ENCODE data around the gene MAP1LC3B2.

MAP1LC3B2 gene

DNA sequence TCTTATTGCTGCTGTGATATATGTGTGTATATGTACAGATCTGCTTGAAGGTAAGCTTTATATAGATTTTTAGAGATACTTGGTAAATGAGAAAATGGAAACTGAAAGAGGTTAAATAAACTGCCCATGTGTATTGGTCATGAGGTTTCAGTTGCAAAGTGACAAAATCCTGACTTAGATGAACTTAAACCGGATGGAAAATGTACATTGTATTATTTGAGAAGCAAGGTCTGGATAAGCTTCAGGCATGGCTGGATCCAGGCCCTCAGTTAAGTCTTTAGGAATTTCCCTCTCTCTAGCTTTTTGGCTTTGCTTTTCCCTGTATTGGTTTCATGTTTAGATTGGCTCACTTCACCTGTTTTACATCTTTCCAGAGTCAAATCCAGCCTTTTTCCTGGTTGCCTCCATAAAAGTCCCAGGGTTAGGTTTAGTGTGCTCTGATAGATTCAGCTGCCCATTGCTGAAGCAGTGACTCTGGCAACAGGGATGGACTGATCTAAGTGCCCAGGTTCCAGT is 21.0 kb upstream of the MAP1LC3B2 start:
- DNase-seq: peak in 1 of 5 donors; percentile 50

DNA sequence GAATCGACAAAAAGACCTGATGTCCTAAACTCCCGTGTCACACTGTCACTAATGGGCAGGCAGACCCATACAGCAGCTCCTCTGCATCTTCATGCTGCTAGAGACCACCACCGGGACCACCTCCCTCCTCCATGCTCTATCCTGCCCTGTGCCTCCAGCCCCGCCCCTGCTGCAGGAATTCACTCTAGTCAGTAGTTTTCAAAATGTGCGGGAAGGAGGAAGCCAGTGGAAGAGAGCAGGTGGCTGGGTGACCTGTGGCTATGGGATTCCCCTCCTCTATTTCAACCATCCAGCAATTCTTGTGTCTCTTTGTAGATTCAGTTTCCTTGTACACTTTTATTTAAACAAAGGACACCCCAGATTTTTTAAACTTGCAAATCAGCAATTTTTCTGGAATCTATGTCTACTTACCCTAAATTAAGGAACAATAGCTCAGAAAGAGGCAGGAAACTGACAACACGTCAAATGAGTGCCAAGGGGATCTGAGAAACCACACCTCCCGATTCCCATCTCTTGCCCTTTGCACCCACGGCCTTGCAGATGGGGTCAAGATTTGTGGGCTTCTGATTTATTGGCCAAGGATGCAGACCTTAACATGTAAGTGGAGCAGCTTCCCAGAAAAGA is 20.4 kb upstream of the MAP1LC3B2 start:
- no peak for DNase-seq

DNA sequence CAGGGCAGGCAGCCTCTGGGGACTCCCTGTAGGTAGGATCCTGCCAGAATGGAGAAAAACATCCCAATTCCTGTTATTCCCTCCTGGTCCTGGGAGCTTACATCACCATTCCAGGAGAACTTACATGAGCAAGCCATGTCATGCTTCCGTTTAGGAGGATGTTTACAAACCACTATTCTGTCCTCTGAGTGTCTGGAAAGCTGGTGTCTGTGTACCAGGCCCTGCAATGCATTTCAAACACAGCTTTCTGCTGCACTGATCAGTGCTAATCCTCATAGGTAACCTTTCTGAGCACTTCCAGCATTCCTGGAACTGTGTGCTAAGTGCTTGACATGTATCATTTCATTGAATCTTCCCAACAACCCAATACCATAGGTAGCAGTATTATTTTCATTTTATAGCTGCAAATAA is 19.8 kb upstream of the MAP1LC3B2 start:
- no peak for DNase-seq

DNA sequence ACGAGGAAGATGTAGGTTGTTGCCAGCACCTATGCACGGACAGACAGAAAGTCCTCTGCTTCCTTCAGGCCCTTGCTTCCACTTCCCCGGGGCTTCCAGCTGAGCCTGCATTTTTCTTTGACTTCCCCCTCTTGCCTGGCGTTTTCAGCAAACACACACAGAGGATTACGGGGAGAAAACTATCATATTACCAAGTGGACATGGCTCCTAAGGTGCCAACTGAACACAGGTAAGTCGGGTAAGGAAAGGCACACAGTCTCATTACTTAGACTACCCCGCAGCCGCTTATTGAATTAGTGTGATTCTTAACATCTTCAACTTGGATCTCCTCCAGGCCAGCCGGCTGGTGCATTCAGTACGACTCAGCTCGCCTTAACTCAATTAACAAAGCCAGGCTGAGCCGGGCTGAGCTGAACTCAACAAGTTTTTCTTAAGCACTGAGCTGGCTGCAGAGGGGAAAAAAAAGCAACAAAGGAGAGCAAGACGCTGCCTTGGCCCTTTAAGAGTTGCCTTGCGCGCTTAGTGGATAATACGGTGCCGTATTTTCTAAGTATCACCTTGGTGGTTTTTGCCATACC is 19.2 kb upstream of the MAP1LC3B2 start:
- DNase-seq: no peak

DNA sequence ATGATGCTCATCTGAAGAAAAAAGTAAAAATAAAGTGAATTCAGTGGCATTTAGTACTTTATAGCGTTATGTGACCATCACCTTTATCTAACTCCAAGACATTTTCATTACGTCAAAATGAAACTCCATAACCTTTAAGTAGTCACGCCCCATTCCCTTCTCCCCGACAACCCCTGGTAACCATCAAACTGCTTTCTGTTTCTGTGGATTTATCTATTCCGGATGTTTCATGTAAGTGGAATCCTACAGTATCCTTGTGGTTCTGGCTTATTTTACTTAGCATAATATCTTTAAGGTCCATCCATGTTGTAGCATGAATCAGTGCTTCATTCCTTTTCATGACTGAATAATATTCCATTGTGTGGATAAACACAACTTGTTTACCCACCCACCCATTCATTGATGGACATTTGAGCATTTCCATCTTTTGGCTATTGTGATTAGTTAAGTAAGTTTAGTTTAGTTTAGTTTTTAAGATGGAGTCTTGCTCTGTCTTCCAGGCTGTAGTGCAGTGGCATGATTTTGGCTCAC is 18.5 kb upstream of the MAP1LC3B2 start:
- no peak for DNase-seq

DNA sequence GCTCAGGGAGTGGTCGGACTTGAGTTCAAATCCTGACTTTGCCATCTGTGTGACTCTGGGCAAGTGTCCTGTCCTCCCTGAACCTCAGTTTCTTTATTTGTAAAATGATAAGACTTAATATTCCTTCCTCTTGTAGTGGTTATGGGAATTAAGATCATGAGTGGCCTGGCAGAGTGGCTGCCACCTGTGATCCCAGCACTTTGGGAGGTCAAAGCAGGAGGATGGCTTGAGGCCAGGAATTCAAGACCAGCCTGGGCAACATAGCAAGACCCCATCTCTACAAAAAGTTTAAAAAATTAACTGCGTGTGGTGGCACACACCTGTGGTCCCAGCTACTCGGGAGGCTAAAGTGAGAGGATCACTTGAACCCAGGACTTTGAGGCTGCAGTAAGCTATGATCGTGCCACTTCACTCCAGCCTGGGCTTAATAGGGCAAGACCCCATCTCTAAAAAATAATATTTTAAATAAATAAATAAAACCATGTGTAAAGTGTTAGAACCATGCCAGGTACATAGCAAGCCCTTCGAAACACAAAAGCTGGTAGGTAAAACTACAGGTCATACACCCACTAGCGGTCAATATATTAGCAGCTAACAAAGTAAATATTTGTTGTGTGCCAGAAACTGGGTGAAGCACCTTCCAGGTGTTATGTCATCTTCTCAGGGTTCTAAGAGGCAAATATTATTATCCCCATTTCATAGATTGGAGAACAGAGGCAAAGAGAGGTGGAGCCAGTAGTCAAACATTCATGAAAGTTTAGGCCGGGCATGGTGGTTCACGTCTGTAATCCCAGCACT is 17.4 kb upstream of the MAP1LC3B2 start:
- no peak for DNase-seq

- DNase-seq: no peak
Measured at GRCh38 chr12:116542345-116542956, 16.7 kb upstream of the MAP1LC3B2 start.

DNA sequence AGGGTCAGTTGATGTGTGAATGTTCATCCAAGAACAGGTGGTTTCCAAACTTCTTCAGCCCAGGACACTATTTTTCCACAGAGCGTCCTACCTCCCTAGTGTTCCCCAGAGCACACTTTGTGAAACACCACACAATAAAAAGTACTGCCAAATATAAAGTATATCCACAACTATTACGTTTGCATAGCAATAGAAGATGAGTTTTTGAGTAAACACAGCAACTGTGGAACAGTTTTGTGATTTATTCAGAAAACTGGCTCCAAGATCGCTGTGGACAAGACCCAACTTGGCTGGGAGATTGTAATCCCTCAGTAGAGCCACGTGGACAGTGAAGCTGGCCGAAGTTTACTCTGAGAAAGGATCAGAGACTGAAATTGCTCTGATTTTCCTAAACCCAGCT is 14.5 kb upstream of the MAP1LC3B2 start:
- no peak for DNase-seq

- DNase-seq: no peak
Measured at GRCh38 chr12:116545144-116545543, 14.0 kb upstream of the MAP1LC3B2 start.

DNA sequence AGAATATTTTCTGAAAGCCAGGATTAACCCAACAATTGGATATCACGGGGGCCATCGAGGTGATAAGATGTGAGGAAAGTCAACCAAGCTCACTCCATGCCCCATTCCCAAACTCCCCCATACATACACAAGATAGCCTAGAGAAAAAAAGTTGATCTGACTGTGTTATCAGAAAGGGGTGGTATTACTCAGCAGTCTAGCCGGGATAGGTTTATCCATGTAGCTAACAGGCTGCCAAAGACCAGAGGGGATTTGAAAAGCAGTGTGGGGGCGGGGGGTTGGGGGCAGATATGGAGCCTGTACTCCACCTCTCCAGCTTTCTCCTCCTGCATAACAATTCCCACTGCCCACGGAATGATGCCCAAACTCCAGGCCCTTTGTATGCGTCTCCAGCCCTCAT is 13.2 kb upstream of the MAP1LC3B2 start:
- no peak for DNase-seq

GRCh38 chr12:116547955-116548501 is 11.2 kb upstream of the MAP1LC3B2 start:
- DNase-seq: no peak

DNA sequence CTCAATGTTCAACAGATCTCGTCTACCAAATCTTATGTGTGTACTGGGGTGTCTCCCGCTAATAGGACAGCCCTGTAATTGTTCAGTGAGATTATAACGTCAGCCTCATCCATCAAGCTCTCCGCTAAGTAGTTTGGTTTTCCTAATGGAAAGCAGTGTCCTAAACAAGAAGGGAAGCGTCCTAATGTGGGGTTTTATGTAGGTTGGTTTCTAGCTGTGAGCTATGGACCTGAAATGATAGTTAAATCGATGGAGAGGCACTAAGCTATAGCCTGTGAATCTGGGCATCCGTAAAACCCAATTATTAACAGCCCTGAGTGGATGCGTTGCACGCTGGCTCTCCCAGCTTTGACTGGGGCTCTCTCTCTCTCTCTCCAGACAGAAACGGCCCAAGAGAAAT is 9.2 kb upstream of the MAP1LC3B2 start:
- DNase-seq: no peak

DNA sequence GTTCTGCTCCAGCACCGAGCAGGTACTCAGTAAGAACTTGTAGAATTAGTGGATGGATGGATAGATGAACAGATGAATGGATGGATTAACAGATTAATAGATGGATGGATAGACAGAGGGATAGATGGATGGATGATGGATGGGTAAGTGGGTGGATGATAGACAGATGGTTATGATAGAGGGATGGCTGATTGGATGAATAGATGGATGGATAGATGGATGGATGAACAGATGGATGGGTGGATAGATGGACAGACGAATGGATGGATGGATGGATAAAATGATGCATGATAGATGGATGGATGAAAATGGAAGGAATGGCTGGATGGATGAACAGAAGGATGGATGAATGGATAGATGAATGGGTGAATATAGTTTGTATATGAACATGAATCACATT is 8.0 kb upstream of the MAP1LC3B2 start:
- no peak for DNase-seq

DNA sequence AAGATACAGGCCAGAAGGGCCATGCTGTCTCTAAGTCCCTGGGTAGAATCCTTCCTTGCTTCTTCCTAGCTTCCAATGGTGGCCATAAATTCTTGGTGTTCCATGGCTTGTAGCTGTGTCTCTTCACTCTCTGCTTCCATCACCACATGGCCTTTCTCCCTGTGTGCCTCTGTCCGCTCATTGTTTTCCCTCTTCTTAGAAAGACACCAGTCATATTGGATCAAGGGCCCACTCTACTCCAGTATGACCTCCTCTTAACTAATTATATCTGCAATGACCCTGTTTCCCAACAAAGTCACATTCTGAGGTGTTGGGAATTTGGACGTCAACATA is 7.6 kb upstream of the MAP1LC3B2 start:
- DNase-seq: no peak

DNA sequence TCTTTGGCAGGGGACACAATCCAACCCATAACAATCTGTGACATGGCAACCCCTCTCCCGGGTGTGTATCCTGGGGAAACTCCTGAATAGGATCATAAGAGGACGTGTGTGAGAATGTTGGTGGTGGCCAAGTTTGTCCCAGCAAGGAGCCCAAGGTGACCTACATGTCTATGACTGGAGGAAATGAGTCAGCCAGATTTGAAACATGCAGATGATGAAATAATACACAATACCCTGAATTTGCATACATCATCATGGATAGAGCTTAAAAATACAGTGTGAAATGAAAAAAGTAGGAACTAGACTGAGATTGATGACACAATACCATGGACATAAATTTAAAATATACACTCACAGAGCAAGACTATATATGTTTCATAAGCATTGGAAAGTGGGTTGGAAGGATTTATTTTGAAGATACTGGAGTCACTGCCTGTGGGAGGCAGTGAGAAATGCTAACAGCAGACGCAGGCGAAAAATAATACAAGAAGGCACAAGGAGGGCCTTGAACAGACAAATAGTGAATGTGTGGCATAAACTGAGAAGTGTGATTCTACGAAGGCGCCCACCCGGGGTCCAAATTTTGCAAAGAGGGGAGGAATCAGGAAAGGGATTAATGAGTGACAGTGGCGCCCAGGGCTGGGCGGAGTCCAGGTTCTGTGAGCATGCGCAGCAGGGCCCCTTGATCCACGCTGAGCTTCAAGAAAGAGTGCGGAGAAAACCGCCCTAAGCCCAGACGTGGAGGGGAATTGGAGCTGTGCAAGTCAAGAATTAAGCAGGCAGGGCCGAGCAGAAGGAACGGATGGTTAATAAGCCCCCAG is 7.0 kb upstream of the MAP1LC3B2 start:
- peak in 1 of 5 donors; percentile 71 for DNase-seq

- DNase-seq: no peak
Measured at GRCh38 chr12:116552773-116553373, 6.3 kb upstream of the MAP1LC3B2 start.

- no peak for DNase-seq
Measured at GRCh38 chr12:116556356-116556952, 2.7 kb upstream of the MAP1LC3B2 start.

DNA sequence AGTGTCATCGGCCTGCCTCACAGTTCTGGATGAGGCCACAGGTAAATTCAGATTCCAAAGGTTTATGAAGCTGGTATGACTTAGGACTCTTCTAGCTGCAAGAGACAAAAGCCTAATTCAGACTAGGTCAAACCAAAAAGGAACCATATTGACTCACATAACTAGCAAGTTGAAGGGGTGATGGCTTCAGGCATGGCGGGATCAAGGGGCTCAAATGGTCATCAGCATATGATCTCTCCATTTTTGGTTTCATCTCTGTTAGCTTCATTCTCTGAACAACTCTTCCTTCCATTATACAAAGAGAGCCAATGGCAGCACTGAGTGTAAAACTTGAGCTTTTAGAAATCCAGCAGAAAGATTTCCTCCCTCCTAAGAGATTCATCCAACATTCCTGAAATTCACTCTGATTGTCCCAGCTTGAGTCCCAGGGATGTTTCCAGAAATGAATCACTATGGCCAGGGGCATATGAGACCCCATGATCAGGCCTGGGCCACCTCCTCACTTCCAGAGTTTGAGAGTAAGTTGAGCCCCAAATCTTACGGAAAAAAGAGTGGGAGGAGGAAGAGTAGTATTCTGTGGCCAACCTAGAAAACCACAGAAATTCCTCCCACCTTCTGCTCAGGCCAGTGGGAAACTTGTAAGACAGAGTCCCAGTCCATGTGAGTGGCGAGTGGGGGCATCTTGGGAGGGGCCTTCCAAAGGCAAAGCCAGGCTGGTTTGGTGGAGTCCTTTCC is 2.0 kb upstream of the MAP1LC3B2 start:
- no peak for DNase-seq

DNA sequence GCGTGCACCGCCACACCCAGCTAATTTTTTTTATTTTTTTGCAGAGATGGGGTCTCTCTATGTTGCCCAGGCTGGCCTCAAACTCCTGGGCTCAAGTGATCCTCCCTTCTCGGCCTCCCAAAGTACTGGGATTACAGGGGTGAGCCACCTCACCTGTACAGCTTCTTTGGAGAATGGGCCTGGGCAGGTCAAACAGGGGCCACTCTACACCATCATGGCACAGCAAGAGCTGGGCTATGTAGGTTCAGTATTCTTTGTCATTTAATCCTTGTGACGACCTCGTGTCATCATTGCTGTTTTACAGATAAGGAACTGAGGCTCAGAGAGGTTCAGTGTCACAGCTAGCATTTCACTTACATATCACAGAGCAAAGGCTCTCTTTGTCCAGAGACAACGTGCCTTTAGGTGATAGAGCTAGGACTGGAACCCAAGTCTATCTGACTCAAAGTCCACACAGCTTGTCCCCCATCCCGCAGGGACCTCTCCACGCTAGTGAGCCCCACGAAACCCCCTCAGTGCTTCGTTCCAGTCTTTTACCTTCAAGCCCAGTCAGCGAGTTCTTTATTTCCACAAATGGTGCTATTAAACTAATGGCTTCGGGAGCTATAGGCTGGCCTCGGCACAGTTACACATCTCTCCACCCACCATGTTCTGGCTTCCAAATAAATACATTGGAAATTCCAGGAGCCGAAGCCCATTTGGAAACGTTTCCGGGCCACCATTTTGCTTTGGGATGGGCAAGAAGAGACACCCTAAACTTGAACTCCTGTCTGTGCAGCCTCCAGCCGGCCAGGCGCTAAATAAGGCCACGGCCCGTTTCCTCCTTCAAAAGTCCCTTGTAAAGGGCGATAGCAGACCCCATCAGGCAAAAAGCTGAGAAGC is 660 bp upstream of the MAP1LC3B2 start:
- DNase-seq: no peak

Data from T-helper 1 cell (primary cell).